ENCODE measurements around the gene PTPRN2.

Gene PTPRN2

DNA sequence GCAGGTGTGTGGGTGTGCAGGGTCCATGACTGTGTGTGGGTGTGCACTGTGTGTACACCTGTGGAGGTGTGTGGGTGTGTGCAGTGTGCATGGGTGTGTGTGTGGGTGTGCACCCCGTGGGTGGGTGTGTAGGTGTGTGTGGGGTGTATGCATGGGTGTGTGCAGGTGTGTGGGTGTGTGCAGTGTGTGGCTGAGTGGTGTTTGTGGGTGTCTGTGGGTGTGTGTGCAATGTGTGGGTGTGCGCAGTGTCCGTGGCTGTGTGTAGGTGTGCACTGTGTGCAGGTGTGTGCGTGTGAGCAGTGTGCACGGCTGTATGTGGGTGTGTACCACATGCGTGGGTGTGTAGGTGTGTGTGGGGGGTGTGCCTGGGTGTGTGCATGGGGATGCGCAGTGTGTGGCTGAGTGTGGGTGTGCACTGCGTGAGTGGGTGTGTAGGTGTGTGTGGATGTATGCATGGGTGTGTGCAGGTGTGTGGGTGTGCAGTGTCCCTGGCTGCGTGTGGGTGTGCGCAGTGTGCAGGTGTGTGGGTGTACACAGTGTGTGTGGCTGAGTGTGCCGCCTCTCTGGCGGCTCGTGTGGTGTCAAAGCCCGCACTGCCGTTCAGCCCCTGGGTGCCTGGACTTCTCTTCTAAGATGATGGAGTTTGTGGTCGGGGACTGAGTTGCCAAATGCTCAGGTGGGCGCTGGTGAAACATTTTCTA, 1042.5 kb downstream of the PTPRN2 start:
- no peak for DNase-seq (ENCODE audit: low read depth in 2 of 2, low spot score in 1 of 2)

GRCh38 chr7:157544226-157544625, 1043.4 kb downstream of the PTPRN2 start:
- no peak for DNase-seq (ENCODE audit: low read depth in 2 of 2, low spot score in 1 of 2)

GRCh38 chr7:157543791-157544190, 1043.8 kb downstream of the PTPRN2 start:
- DNase-seq (ENCODE audit: low read depth in 2 of 2, low spot score in 1 of 2), result no peak

DNA sequence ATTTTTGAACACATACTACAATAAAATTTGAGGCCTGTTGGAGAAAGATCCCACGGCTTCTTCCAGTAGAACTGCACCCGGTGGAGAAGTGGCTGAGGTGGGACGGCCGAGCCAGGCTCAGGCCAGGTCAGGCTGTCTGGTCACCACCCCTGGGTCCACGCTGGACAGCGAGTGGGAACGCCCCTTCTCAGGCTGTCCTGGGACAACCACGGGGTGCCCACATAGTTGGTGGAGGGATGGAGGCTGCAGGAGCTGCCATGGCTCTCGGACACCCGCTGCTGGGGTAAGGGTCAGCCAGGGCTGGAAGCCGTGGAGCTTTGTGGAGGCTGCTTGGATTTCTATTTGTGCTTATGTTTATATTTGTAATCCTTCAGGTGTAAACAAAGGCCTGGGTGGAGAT, 1044.3 kb downstream of the PTPRN2 start:
- no peak for DNase-seq (ENCODE audit: low read depth in 2 of 2, low spot score in 1 of 2)

DNA sequence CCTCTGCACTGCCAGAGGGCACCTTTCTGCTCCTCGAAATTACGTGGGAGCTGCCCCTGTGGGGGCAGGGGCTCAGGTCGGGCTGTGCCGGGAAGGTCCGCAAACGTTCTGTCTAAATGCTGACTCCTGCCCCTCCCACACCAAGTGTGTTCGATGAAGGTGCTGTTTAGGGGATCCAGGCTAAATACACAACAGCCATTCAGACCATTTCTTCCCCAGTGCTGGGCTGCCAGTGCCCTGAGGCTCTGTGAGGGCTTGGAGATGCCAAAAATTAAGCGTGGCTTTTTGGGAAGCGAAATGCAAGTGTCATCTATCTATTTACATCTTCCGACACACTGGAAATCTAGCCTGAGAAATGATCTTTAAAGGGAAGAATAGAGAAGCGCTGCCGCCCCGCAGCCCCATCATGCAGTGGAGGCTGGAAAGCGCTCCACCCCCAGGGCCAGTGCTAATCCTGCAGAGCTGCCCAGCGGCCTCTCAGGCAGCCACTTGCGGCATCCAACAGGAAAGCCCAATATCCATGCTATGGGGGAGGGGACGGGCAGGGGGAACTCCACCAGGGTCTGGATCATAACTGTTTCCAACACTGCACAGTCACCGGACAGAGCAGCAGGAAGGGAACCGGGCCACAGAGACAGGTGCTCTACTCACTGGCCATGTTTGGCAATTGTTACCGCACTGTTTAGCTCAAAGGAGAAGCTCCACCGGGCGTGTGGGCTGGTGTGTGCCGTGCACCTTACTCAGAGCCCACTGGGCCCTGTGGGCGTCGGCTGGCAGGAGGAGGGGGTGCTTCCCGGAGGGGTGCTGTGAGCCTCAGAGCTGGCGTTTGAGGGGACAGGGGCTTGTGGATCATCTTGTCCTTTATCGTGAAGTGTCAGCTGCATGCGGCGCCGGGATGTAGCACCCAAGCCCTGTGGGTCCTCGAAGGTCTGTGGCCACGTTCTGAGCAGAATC, 1045.3 kb downstream of the PTPRN2 start:
- no peak for DNase-seq (ENCODE audit: low read depth in 2 of 2, low spot score in 1 of 2)

DNA sequence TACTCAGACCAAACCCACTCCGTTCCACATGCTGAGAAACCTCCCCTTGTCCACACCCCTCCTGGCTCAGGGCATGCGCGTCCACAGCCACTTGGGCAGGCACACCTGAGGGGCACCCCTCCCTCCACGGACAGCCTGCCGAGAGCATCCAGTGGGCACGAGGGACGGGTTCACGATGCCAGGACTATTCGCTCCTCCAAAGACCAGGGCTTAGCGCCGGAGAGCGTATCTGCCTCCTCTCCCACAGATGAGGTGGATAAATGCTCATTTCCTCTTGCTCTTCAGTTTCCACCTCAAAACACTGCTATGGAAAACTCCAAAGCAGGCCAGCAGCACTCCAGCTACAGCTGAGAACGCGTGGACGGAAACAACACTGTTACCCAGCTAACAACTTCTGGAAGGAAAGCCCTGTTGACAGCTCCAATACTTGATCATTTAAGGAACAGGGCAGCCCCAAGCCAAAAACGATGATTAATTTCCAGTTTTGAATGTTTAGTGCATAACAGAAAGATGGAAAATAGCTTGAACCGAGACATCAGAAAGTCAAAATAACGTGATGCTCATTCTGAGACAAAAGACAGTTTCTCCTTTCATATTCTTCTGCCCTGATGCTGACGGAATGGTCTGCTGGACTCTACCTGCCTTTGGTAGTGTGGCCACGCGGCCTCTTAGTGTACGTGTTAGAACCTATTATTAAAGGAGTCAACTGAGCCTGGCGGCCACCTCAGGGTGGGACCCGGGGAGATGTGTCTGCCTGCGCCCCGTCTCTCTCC, 1046.1 kb downstream of the PTPRN2 start:
- no peak for DNase-seq (ENCODE audit: low read depth in 2 of 2, low spot score in 1 of 2)

DNA sequence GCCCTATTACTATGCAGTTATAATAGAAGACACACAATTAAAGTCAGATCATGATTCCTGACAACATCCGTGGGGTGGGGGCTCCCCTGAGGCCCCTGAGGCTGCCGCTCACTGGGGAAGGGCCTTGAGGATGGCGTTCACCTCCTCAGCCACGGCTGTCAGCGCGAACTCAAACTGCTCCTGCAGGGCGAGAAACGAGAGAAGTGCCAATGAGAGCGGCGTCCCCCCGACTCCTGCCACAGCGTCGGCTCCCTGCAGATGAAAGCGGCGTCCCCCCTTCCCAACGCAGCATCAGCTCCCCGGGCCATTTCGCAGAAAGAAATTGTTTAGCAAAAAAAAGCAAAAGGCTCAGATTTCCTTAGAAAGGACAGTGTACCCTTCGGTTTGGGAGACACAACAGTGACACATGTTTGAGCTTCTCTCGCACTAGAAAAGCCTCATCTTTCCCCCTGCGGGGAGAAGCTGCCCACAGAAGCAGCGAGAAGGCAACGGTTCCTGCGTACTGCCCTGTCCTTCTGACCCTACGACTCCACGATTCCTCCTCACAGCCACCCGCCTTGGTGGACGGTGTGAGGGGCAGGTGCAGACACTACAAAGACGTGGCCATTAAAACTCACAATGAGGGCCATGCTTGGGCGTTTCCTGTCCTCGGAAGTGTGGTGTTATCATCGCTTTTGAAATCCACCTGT, 1046.9 kb downstream of the PTPRN2 start:
- no peak for DNase-seq (ENCODE audit: low read depth in 2 of 2, low spot score in 1 of 2)

GRCh38 chr7:157540020-157540419, 1047.6 kb downstream of the PTPRN2 start:
- no peak for DNase-seq (ENCODE audit: low read depth in 2 of 2, low spot score in 1 of 2)

DNA sequence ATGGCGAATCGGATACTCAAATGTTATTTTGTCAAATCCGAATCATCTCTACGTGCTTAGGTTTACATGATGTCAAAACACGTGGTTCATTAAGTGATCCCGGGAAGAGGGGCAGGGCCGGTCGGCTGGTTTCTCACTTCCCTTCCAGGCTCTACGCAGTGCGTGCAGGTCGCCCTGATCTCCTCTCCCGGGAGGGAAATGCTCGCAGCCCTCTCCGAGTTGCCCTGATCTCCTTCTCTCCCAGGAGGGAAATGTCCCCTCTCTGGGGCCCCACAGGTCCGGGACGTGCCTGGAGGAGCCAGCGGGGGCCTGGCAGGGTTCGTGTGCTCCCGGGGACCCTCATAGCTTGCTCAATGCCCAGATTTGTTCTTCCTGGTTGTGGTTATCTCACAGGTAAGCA, 1048.1 kb downstream of the PTPRN2 start:
- DNase-seq (ENCODE audit: low read depth in 2 of 2, low spot score in 1 of 2), result no peak

DNA sequence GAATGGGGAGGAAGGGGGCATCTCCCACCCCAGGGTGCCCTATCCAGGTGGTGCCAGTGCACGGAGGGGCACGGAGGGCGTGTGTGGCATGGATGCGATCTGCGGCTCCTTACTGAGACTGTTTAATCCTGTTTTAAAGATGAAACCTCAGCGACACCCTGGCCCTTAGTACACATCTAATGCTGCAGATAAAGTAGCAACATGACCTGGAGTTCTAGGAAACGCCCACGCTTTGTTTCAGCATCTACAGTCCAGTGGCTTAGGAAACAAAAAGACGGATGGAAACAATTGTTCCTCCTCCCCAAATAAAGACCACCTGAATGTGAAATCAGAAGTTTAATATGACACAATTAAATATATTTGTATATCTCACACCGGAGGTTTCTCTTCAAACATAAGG, 1048.9 kb downstream of the PTPRN2 start:
- DNase-seq (ENCODE audit: low read depth in 2 of 2, low spot score in 1 of 2), result no peak

DNA sequence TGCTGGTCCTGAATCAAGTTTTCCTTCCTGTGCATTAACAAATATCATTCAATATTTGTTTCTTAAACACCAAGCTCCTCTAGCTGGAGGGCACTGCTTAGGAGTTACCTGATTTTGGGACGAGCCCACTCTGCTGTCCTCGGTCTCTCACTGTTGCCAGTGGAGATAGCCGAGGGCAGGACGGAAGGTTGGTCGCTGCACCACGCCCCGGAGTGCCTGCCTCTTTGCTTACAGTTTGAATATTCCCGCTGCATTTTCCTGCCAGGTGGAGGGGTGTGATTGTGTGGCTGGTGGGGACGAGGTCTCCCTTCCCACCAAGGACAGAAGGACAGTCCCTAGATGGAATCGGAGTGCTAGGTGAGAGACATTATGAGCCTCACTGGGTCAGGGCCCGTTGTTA, 1049.3 kb downstream of the PTPRN2 start:
- no peak for DNase-seq (ENCODE audit: low read depth in 2 of 2, low spot score in 1 of 2)

DNA sequence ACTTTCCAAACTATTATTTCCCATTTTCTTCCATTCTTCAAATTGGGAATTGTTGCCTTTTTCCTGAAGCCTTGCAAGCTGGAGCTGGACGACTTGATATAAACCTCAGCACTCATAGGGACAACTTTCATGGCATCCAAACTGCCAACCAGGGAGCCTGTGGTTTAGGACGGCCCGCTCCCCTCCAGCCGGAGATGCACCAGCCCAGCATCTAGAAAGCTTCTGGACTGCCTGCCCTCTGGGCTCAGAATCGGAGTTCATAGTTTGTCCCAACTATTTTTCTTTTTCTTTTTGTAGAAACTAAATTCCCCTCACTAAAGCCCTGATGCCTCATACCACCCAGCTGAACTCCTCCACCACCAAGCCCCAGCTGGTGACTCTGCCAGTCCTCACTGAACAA, 1050.6 kb downstream of the PTPRN2 start:
- DNase-seq (ENCODE audit: low read depth in 2 of 2, low spot score in 1 of 2), result no peak

GRCh38 chr7:157532068-157532467, 1055.6 kb downstream of the PTPRN2 start:
- no peak for DNase-seq (ENCODE audit: low read depth in 2 of 2, low spot score in 1 of 2)

DNA sequence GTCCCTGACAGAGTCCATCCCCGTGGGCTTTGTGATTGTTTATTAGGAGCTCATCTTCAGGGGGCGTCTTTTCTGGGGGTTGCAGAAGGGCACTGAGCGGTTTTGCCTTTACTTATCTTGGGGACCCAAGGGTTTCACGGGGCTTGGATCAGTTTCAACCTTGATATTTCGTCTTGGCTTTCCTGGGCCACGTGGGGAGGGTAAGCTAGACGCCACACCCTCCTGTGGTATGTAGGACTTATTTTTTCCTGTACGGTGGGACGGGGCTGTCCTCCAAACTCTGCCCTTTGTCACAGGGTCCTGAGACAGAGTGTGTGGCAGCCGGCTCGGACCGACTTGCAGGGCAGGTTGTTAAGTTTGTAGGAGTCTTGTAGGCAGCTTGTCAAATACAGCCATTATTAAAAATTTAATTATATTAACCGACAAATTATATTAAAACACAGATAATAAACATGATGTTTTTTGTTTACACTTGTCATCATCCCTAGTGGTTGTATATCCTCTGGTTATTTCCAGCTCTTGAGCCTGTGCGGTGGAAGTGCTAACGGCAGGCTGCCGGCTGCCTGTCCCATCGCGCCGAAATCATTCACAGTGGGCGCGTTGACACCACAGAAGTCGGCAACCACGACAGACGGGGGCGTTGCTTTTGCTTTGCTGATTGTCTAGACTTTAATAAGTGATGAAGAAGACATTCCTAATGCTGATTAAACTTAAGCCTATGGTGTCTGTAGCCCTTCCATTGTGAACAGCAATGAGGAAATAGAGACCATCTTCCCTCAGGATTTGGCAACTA, 1057.7 kb downstream of the PTPRN2 start:
- no peak for DNase-seq (ENCODE audit: low read depth in 2 of 2, low spot score in 1 of 2)

DNA sequence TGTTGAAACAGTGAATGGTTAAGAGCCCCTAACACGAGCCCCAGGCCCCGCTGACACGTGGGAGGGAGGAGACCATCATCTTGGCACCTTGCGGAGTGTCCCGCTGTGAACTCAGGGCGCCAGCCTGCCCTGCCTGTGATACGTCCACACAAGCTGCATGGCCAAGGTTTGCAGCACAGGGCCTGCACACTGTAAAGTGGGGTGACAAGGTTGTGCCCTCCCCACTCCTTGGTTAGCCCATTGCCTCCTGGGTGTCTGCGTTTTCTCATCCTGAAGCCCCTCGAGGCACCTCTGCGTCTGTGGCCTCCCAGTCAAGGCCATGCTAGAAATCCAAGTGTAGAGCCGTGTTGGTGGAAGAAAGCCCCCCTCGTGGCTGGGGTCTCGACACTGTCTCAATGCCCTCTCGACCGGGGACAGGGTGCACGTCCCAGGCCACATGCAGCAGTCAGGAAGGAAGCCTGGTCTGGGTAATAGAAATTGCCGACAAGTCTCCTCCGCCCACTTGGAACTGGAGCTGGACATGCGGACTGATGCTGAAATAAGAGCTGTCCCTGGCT, 1058.8 kb downstream of the PTPRN2 start:
- no peak for DNase-seq (ENCODE audit: low read depth in 2 of 2, low spot score in 1 of 2)

DNA sequence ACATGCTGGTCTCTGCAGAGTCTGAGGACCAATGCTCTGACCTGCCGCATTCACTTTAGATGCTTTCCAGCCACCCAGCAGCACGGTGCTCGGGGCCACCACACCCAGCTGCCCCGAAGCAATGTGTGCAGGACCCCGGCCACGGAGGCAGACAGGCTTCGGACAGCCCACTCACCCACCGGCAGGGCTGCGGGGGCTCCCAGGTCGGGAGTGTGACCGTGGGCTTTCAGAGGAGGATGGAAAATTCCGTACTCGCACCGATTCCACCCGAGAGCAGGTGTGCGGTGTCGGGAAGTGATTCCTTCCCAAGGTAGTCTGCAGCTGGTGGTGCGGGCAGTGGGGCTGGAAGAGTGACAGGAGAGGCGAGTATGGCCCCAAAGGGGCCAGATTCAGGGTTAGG, 1059.9 kb downstream of the PTPRN2 start:
- no peak for DNase-seq (ENCODE audit: low read depth in 2 of 2, low spot score in 1 of 2)

GRCh38 chr7:157526913-157527634, 1060.5 kb downstream of the PTPRN2 start:
- no peak for DNase-seq (ENCODE audit: low read depth in 2 of 2, low spot score in 1 of 2)

- DNase-seq (ENCODE audit: low read depth in 2 of 2, low spot score in 1 of 2), result no peak
Observed at GRCh38 chr7:157526005-157526912, 1061.4 kb downstream of the PTPRN2 start.

Measured in stimulated activated CD8-positive, alpha-beta memory T cell treated with anti-CD3 and anti-CD28 coated beads, Interleukin-4, amount 100 ng/mL, for 4 hours (primary cell).